ENCODE measurements around the gene TNIK.
A peak's percentile ranks its signal among the peaks of the same experiment; 100 is the strongest.

- no peak for TF ChIP-seq CTCF (IDR thresholded peaks at IDR 0.05; ENCODE audit: low read depth, low read length, missing input control)
- TF ChIP-seq JUND (IDR thresholded peaks at IDR 0.05) = no peak
- TF ChIP-seq GABPA (IDR thresholded peaks at IDR 0.05 in 1 of 2, conservative IDR thresholded peaks at IDR 0.05 in 1 of 2) = no peak
- peak; percentile 49 for TF ChIP-seq MAX (IDR thresholded peaks at IDR 0.05)
- TF ChIP-seq TAF1 (conservative IDR thresholded peaks at IDR 0.05) = no peak
These were observed 101.4 kb downstream of the TNIK start for GRCh38 chr3:171358881-171359198.
